Adipose tissue (tissue), 3 donors: ENCODE results near the gene OS9. TPM values are rescaled to one million over a fixed set of nuclear protein-coding genes. Genes with fewer than 3 reads are reported as not detected.

Experiments used
- H3K27ac ChIP-seq: one replicate; pipeline ENCODE4 v1.5.1; 2013; ENCODE audit warnings: low read depth, low read length
- WGBS, 3 donors: extraction: QIAGEN DNeasy Blood & Tissue Kit; methylation state at CpG; one replicate each; pipeline ENCODE4 v1.1.7; 2013; 5-methylcytosine and 5-hydroxymethylcytosine counted together
- polyA plus RNA-seq, 3 donors: library from polyadenylated mRNA; stranded (reverse); fragments of 200-250 nt; gene quantifications; one replicate each; pipeline ENCODE4 v1.2.3, GENCODE V29; 2013
- donor health status: healthy with polysubstance abuse.
- donor health status: Bipolar disorder and iron deficiency.
- donor health status: healthy.

Gene OS9
- polyA plus RNA-seq, 3 donors: 176 to 204 (median 192) TPM

GRCh38 chr12:57741844-57742738 is 48.2 kb downstream of the OS9 start:
- WGBS, 3 donors: 38 to 49% (median 39%) methylated on average over 14 of the region's 14 CpGs
- H3K27ac ChIP-seq: no peak overlapping the region

DNA sequence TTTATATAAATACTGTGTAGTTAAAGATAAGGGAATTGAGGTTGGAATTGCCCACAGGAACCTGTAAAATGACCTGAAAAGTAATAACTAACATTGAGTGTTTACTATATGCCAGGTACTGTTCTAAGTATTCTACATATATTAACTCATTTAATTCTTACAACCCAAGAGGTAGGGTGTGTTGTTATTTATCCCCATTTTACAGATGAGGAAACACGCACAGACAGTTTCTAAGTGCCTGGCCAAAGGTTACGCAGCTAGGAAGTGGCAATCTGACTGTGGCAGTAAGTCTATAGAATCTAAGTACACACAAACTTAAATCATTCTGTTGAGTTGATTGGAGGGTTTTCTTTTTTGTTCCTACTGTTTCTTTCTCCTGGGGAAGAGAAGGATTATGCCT is 49.8 kb downstream of the OS9 start:
- 78 to 84% (median 79%) methylated on average over 2 of the region's 2 CpGs for WGBS, 3 donors
- H3K27ac ChIP-seq: no peak overlapping the region

GRCh38 chr12:57744194-57744776 is 50.4 kb downstream of the OS9 start:
- 6 to 10% (median 8%) methylated on average over 21 of the region's 21 CpGs for WGBS, 3 donors
- H3K27ac ChIP-seq: no peak overlapping the region

- 0 to 1% (median 0%) methylated on average over 29 of the region's 29 CpGs for WGBS, 3 donors
- peak within 1 kb of the TSS; percentile 96 for H3K27ac ChIP-seq
These were observed 51.0 kb downstream of the OS9 start, which contains the start of gene TSPAN31 for GRCh38 chr12:57744777-57745484. Gene TSPAN31, plus strand, starts transcription at chr12:57745039. Its CDS starts 116 bp downstream, at chr12:57745155.

DNA sequence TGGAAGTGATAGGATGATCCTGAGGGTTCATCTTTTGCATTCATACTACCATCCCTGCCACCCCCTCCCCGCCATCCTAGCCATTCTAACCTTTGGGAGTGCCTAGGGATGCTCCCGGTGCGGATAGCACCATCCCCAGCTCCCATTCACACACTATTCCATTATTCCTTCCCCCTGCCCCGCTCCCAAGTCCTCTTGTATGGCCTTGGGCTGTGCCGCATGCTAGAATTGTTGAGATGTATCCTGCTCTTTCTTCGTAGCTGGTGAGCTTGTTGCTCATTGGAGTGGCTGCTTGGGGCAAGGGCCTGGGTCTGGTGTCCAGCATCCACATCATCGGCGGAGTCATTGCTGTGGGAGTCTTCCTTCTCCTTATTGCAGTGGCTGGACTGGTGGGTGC is 51.6 kb downstream of the OS9 start:
- 30 to 45% (median 36%) methylated on average over 8 of the region's 8 CpGs for WGBS, 3 donors
- H3K27ac ChIP-seq: peak overlapping the region; percentile 96

- peak overlapping the region; percentile 96 for H3K27ac ChIP-seq
- 88 to 92% (median 88%) methylated on average over 3 of the region's 3 CpGs for WGBS, 3 donors
These were observed 52.1 kb downstream of the OS9 start for GRCh38 chr12:57746025-57746424.

- 89 to 96% (median 92%) methylated on average over 5 of the region's 5 CpGs for WGBS, 3 donors
- no peak overlapping the region for H3K27ac ChIP-seq
These were observed 55.1 kb downstream of the OS9 start for GRCh38 chr12:57749061-57749460.

GRCh38 chr12:57750561-57751431 is 56.9 kb downstream of the OS9 start:
- H3K27ac ChIP-seq: no peak overlapping the region
- WGBS, 3 donors: 89 to 91% (median 89%) methylated on average over 15 of the region's 15 CpGs

DNA sequence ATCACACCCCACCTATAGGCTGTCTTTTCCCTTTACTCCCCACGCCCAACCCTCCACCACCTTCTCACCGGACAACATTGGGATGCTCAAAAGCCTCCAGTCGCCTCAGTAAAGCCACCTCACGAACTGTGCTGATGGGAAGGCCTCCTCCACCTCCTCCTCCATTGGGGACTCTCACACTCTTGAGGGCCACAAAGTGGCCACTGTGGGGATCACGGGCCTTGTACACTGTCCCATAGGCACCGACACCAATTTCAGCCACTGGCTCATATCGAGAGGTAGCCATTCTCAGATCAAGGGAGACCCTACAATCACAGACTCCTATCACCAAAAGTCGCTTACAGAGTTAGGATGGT is 57.5 kb downstream of the OS9 start:
- no peak overlapping the region for H3K27ac ChIP-seq
- WGBS, 3 donors: 9 to 10% (median 9%) methylated on average over 8 of the region's 8 CpGs

DNA sequence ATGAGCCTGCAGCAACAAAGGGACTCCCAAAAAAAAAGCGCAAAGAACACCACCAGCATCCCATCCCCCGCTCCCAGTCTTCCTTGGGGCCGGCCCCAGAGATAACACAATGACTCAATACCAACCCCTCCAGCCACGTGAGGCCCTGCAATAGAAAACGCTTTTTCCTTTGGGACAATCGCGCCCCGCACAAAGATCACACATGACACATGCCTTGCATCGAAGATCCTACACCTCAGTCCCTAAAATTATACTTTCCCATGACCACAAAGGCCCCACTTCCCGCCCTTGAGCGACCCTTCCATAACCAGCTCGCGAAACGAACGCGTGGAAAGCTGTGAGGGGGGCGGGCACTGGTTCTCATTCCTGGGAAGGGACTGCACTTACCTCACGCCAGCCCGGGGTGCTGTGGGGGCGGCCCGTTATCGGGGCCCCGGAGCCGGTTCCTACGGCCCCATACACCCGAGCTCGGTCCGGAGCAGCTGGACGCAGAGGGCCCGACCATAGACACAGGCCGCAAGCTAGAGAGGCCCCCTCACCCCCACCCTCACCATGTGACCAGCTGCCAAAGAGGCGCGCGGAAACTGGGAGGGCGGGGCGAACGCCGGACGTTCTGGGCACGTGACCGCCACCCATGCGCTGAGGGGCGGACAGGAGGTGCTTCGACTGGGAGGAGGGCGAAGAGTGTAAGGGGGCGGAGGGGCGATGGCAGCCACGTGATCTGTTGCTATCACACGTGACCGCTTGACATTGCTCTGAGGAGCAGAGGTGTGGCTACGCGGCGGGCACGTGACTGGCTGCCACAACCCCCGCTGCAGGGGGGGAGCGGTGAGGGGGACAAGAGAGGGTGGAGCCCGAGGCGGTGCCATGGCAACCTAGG is 58.1 kb downstream of the OS9 start, which contains the start of gene CDK4:
CDK4 (minus strand) TSS at position 523 of the 880 bp plus-strand sequence. CDS start 593 bp downstream, outside the sequence.
- 0 to 1% (median 1%) methylated on average over 58 of the region's 58 CpGs for WGBS, 3 donors
- H3K27ac ChIP-seq: no peak within 1 kb of the TSS

DNA sequence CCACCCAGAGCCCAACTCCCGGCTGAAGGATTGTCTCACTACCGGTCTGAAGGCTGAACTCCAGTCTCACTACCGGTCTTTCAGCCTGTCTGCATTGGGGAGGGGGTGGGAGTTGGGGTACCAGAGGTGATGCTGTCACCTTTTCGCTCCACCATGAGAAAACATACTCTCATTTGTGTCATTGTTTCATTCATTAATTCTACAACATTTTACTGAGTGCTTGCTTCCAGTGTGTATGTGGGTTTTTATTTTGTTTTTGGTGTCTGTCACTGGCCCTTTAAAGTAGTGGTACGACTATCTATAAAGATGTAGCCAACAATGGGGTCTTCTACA is 58.7 kb downstream of the OS9 start:
- WGBS, 3 donors: 1 to 3% (median 2%) methylated on average over 5 of the region's 5 CpGs
- no peak overlapping the region for H3K27ac ChIP-seq

DNA sequence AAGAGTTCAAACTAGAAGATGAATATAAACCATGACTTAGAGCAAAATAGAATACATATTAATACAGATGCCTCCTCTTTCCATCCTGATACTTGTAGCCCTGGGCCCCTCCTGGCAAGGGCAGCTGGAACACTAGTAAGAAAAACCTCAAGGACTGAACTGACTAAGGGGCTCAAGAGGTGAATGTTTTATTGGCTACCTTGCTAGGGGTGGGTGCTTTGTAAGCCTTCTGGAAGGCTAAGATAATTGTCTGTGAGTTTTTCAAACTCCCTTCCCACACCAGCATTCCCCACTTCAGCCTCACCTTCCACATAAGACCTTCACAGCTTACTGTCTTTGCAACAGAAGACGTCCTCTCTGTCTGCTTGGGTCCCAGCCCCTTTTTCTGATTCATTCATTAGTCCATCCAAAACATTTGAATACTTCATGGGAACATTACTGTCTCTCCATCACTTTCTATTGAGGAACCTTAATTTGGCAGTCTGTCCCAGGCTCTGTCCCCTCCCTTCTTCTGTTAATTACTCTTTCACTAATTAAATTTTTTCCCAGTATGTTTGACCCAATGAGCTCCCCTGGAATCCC is 59.9 kb downstream of the OS9 start:
- 22 to 41% (median 40%) methylated on average over 1 of the region's 1 CpG for WGBS, 3 donors

GRCh38 chr12:57754411-57755193 is 60.7 kb downstream of the OS9 start, which contains the start of gene MARCHF9:
Gene MARCHF9, plus strand, starts transcription at chr12:57755103. Its CDS starts 426 bp downstream, at chr12:57755529.
- H3K27ac ChIP-seq: no peak within 1 kb of the TSS

More for the DNA sequence above, 59.9 kb downstream of the OS9 start:
- no peak overlapping the region for H3K27ac ChIP-seq

GRCh38 chr12:57755194-57755453 is 61.2 kb downstream of the OS9 start:
- 0% methylated on average over 1 to 34 of the region's 34 CpGs for WGBS, 3 donors

More at GRCh38 chr12:57754411-57755193, 60.7 kb downstream of the OS9 start, which contains the start of gene MARCHF9:
- WGBS, 3 donors: 1 to 2% (median 2%) methylated on average over 17 to 39 of the region's 41 CpGs

GRCh38 chr12:57755454-57756372 is 61.8 kb downstream of the OS9 start:
- 1 to 3% (median 1%) methylated on average over 58 to 75 of the region's 76 CpGs for WGBS, 3 donors
- H3K27ac ChIP-seq: no peak overlapping the region

More at GRCh38 chr12:57755194-57755453, 61.2 kb downstream of the OS9 start:
- H3K27ac ChIP-seq: no peak overlapping the region
